GM21360 (cell line): ENCODE data around the gene DRC3.
"Not testable (repeated sequence)": the region's sequence is repeated elsewhere in the genome, so short reads cannot be mapped to it uniquely, and the experiment has no call there.

Experiments
- ATAC-seq: cut with Tn5 transposase; IDR thresholded peaks from one replicate; pipeline ENCODE4 v1.9.1; 2021; ENCODE audit warnings: mild to moderate bottlenecking, moderate library complexity; ENCODE audit not compliant: unreplicated experiment

DRC3 gene

DNA sequence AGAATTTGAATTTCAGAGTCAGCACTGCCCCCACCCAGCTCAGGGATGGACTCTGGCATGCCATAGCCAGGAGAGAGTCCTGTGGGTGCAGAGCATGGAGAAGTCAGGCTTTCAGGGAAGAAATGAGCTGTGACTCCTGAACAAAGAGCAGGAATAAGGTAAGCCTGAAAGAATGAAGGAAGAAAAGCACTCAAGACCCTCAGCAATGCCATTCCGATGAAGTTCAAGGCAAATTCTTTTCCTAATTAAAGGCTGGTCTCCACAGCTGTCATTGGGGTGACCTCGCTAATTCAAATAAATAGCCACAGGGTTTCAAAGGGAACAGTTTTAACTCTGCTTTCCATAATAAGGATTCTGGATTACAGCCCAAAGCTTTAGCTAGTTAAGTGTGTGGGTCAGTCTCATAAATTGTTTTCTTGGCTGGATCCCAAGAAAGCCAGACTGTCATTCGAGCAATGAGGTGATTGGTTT, 32.2 kb upstream of the DRC3 start:
- ATAC-seq: no peak

DNA sequence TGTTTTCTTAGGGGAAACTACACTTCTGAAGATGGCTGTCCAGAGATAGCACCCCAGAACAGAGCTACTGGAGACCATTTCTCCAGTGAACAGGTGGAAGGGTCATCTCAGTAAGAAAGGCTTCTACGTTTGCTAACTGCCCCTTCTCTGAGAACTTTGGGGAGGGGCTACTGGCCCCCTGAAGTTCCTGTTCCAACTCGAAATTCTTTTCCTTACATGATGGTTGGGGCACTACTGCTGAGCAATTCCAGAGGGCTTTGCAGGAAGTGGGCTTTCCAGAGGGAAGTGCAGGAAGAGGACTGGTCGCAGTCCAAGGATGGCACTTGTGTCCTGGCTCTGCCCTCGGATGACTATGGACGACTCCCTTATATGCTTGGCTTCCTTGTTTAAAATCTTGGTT, 31.6 kb upstream of the DRC3 start:
- no peak for ATAC-seq

DNA sequence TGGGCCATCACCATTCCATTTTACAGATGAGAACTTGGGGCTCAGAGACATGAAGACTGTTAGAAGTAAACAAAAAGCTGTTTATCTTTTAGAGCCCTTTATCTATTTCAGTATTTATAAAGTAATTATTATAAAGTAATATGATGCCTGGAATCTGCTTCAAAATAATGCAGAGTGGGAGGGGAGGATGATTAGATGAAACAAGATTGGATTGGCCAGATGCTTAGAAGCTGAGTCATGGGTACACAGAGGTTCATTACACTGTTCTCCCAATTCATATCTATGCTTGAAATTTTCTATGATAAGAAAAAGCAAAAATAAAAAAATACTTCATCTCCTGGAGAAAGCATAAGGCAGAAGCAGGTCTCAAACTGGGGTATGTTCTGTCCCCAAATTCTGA, 29.8 kb upstream of the DRC3 start:
- no peak for ATAC-seq

DNA sequence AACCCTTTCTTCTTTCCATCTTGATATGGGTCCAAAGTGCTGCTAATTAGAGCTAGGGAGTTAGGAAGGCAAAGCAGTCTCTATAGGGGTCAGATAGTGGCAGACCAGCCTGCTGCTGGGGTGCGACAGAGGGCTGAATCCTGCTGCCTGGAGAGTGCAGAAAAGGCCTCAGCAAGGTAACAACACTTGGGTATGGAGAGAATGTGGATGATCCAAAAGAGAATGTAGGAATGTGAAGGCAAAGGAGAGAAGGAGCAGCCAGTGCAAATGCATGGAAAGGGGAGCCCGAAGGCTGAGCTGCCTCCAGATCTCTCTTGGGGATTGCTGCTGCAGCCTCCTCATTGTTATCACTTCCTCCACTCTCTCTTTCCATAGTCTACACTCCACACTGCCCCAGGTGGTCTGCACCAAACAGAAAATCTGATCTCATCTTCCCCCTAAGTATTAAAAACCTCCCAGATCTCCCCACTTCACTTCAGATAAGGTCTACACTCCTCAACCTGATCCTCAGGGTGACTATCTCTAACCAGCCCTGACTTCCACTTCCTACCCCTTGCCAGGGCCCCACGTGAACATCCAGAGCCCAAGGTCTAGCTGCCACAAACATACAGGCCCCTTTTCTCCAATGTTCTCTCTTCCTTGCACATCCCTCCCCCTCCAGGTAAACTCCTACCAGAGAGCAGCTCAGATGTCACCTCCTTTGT, 29.2 kb upstream of the DRC3 start:
- ATAC-seq: no peak

DNA sequence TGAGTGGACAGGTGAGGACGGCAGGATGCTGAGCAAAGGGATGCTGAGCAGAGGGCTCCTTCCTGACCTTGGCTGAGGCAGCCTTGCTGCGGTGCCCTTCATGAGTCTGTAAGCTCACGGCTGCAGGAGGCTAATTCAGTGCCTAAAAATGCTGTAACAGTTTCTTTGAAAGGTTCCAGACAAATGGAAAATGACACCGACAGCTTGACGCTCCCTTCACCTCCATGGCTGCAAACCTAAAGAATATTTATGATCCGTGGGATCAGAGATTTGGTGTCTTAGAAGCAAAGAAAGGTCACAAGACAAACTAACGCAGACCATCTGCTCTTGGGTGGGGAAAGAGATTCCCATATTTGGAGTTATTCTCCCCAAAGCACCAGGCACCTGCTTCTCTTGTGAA, 28.4 kb upstream of the DRC3 start:
- no peak for ATAC-seq

DNA sequence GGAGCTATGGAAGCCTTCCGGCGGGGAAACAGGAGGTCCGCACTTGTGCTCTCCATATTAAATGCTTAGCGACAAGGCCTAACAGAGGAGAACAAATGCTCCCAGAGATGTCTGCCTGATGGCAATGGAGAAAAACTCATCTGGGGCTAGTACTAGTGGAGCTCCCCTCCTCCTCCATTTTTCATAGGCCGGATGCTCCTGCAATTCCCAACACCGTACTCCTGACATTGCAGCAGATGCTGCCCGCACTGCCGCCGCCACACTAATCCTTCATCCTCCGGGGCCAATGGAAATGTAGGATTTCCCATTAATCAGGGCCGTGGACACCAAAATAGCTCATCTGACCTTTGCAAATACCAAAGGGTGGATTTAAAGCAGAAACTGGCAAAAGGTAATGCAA, 27.9 kb upstream of the DRC3 start:
- ATAC-seq: no peak

DNA sequence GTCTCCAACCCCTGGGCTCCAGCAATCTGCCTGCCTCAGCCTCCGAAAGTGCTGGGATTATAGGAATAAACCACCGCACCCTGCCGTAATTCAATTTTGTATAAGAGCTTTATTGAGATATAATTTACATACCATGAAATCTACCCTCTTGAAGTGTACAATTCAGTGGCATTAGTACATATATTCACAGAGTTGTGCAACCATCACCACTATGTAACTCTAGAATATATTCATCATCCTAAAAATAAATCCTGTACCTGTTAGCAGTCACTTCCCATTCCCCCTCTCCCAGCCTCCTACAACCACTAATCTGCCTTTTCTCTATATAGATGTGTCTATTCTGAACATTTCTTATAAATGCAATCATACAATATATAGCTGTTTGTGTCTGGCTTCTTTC, 26.6 kb upstream of the DRC3 start:
- ATAC-seq: no peak

DNA sequence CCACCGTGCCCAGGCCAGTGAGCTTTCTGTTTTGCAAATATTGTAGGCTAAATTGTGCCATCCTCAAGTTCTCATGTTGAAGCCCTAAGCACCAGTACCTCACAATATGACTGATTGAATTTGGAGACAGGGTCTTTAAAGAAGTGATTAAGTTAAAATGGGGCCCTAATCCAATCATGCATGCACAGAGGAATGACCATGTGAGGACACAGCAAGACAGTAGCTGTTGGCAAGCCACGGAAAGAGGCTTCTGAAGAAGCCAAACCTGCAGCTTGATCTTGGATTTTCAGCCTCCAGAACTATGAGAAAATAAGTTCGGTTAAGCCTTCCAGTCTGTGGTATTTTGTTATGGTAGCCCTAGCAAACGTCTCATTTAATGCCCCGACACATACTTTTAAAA, 25.4 kb upstream of the DRC3 start:
- no peak for ATAC-seq

DNA sequence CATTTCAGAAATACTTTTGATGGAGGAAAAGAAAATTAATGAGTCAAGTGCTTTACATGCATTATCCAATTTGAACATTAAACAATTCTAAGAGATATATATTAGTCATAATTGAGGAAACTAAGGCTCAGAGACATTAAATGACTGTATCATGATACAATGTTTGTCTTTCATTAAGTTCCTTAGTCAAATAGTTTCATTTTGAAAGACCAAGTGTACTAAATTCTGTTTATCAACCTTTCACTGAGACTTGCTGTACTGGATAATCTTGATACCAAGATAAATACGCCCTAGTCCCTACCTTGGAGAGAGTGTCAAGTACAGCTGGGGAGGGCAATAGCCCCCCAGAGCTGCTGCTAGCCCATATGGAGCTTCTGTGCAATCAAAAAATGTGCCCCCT, 24.7 kb upstream of the DRC3 start:
- ATAC-seq: no peak

DNA sequence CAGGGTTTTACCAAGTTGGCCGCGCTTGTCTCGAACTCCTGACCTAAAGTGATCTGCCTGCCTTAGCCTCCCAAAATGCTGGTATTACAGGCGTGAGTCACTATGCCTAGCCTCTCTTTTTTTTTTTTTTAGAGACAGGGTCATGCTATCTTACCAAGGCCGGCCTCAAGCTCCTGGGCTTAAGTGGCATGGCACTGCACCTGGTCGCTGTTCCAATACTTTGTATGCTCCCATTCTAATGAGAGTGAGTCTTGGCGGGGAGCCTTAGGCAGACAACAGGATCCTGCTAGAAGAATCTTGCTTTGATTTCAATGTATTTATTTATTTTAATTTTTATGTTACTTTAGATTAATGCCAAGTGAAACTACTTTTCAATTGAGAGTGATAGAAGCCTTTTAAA, 22.3 kb upstream of the DRC3 start:
- ATAC-seq: no peak

DNA sequence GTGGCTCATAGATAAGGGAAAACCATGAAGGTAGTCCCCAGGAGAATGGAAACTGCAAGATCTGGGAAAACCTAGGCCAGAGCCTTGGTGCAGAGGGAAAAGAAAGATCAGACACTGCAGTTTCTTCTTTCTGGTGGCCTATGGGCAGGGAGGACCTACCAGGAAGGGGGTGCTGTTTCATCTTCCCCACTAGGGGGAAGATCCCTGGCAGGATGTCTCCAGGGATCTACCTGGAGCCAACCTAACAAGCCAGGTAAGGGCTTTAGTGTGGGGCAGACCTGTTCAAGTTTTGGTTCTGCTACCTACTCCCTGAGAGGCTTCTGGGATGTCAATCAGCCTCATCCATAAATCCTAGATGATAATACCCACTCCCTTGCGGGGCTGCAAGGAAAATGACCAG, 21.9 kb upstream of the DRC3 start:
- ATAC-seq: no peak

DNA sequence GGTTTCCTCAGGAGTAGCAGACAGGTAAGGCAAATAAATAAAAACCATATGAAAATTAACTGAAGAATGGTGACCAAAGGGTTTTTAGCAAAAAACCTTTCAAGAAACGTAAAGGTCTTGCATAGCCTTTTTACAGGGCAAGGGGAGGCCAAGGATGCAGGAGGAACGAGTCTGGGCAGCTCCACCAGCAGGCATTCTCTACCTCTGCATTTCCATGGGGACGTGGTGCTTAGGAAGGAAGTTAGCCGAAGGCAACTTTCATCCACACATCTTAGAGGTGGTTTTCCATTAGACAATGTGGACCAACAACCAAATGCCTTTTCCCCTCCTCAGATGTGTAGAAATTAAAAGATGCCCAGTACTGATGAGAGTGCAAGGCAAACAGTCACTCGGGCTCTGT, 21.1 kb upstream of the DRC3 start:
- no peak for ATAC-seq

DNA sequence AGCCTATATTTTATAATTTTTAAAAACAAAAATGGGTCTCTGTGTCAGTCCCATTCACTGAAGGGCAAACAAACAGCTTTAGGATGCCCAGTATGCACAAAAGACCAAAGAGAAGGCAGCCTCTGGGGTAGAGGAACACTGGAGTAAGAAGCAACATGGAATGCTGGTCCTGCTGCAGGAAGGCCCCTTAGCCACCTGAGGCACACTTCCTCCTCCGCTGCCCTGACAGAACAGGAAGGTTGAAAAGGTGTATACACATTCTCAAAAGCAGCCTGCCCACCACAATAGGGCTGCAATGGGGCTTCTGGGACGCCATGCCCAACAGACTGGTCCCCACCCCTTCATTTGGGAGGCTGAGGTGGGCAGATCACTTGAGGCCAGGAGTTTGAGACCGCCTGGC, 20.0 kb upstream of the DRC3 start:
- ATAC-seq: no peak

DNA sequence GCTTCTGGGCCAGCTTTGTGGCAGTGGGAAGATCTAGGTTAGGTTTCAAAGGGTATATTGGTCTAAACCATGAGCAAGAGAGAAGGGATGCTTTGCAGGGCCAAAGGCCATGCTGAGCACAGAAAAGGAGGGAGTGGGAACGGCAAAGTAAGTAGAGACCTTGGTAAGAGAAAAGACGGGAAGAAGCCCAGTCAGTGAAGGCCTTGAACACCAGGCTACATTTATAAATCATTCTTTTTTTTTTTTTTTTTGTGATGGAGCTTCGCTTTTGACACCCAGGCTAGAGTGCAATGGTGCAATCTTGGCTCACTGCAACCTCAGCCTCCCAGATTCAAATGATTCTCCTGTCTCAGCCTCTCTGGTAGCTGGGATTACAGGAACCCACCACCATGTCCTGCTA, 18.6 kb upstream of the DRC3 start:
- no peak for ATAC-seq

DNA sequence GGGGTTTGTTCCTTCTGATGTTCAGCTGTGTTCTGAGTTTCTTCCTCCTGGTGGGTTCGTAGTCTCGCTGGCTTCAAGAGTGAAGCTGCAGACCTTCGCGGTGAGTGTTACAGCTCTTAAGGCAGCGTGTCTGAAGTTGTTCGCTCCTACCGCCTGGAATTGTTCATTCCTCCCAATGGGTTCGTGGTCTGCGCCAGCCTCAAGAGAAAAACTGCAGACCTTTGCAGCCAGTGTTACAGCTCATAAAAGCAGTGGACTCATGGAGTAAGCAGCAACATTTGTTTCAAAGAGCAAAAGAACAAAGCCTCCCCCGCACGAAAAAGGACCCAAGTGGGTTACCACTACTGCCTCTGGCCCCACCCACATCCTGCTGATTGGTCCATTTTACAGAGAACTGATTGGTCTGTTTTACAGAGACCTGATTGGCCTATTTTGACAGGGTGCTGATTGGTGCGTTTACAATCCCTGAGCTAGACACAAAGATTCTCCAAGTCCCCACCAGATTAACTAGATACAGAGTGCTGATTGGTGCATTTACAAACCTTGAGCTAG, 16.8 kb upstream of the DRC3 start:
- ATAC-seq: not testable (repeated sequence)

DNA sequence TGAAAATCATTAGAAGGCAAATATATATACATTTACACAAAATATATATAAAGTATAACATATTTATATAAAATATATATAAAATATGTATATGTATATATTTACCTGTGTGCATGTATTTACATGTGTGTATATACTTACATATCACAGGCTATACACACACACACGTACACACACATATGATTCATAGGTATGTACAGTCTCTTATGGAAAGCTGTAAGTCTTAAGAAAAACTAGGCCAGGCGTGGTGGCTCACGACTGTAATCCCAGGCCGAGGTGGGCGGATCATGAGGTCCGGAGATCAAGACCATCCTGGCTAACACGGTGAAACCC, 15.1 kb upstream of the DRC3 start:
- ATAC-seq: no peak

DNA sequence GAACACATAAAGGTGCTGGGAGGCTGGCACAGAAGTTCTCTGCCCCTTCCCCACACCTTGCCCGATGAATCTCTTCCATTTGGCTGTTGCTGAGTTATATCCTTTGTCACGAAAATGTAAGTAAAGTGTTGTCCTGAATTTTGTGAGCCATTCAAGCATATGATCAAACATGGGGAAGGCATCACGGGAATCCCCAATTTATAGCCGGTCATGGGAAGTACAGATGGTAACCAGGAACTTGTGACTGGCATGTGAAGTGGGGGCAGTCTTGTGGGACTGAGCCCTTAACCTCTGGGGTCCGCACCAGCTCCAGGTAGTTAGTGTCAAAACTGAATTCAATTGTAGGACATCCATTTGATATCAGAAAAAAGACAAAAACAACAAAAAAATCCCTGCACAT, 13.7 kb upstream of the DRC3 start:
- ATAC-seq: no peak

DNA sequence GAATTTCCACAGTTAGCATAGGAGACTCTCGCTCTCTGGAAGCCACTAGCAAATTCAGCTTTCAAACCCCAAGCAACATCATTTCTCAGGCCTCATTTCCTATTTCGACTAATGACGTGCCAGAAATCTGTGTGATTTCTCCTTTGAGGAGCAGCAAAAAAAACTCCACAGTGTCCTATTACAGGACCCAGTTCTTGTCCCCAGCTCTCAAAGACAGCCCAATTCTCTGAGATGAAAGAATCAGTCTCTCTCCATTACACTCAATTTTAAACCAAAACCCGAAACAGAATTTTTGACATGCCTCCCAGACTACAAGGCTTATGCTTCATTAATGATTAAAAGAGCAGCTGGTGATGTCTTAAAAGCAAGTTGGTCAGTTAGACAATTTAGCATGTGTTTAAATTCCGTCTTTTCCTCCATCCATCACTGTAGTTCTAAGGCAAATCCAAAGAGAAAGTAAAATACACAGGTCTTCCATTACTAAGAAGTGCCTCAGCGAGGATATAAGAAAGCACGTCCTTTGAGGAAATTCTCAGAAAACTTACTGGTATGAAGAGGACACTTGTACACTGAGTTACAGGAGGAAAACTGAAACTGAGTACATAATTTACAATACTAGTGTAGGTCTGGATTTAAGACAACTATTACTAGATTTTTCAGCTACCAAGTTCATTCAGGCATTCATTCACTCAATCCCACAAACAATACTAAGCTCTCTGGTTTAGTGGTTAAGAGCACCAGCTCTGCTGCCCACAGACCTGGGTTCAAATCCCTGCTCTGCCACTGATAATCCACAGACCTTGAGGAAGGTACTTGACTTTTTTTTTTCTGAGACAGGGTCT, 12.9 kb upstream of the DRC3 start:
- ATAC-seq: no peak

DNA sequence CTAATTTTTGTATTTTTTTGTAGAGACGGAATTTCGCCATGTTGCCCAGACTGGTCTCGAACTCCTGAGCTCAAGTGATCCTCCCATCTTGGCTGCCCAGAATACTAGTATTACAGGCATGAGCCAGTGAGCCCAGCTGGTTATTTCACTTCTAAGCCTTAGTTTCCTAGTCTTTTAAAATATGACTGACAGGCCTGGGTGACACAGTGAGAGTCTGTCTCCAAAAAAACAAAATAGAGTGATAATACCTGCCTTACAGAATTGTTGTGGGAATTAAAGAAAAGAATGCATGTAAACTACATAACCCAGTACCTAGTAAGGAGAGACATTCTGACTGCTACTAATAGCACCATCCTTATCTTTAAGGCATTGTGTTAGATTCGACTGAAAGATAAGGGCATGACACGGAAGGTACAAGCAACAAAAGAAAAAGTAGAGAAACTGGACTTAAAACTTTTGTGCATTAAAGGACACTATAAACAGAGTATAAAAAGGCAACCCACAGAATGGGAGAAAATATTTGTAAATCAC, 12.1 kb upstream of the DRC3 start:
- no peak for ATAC-seq

DNA sequence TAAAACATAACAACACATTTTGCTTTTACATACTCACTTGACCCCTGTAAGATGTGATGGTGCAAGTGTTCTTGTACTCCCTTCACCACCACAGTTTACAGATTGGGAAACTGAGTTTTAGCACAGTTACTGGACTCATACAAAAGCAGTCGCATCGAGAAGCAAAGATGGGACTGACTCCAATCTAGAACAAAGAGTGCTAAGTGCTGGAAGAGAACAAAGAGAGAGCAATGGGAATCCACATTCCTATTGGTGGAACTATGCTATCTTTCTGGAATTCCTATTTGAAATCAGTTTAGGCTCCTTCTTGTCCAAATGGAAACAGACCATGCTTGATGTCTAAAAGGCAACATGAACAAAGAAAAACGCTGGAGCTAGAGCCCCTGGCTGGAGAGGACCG, 9.6 kb upstream of the DRC3 start:
- no peak for ATAC-seq

DNA sequence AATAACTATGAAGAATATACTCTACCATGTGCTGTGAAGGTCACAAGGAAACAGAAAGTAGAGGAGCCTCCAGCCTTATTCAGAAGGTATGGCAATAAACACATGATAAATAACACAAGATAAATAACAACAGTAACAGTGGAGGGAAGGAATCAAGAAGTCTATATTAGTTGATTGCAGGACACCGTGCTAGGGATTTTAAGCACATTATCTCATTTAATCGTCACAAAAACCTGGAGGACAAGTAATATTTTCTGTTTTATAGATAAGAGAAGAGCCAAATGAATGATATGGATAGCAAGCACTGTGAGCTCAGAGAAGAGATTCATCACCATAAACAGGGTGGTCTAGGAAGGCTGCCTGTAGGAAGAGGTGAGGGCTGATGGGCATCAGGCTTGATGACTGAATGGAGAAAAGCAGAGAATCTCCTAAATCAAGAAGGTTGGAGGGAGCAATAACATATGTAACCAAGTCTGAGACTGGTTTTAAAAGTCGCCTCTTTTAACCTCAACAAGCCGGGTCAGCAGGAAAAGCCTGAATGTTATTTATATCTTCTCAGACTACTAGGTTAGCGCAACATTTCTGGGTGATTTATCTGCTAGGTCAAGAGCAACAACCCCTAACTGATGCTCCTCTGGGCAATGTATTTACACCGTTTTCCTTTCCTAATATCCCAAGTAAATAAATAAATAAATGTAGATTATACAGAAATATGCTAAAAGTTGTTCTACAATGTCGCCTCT, 8.8 kb upstream of the DRC3 start:
- no peak for ATAC-seq
